Measurements from ENCODE around the gene ELAVL4.

DNA sequence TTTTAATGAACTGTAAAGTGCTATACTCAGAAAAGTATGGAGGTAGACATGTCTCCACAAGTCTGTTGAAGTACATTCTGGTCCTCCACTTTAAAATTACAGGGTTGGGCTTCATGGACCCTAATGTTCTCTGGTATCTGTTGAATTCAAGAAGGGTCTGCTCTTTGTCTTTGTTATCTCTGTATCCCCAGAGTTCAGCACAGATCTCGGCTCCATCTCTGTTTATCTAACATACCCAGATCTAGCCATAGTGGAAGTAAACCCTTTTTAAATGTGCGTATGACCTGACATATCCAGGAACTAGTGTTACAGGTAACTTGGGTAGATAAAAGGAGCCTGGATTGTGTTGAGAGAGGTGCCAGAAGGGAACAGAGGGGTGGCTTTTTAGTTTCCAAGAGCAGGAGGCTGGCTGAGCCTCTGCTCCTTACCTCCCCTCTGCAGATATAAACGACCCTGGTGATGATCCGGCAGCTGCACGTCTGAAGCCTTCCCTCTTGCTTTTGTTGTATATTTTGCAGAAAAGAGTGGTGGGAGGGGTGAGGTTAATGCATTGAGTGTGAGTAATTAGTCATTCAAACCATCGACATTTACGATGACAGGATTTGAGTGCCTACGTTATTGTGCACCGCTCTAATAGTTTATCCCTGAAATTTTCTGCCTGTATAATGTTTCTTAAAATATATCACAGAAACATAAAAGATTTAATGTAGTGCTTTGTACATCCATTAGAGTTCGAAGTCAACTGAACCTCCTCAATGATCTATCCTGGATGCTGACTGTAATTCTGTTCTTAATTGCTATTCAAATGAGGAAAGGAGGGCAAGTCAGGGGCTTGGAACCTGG is 30.8 kb downstream of the ELAVL4 start:
- TF ChIP-seq GATA2 (IDR thresholded peaks at IDR 0.05; ENCODE audit: low read depth, low read length) (peak; percentile 65; the same call in 1 of the 2 replicates), GATA3 (IDR thresholded peaks at IDR 0.05; ENCODE audit: low read depth, low read length) (peak; percentile 74)

Data from SH-SY5Y (cell line).